Astrocyte of the hippocampus (primary cell): ENCODE results near the gene MAGEA11.
"Not testable (repeated sequence)": the region's sequence is repeated elsewhere in the genome, so short reads cannot be mapped to it uniquely, and the experiment has no call there.

Experiments used
- DNase-seq: peaks from one replicate; pipeline ENCODE4 v3.0.0; 2011; ENCODE audit warnings: low read depth, low spot score

The MAGEA11 gene

GRCh38 chrX:149711545-149712236, at the start of gene MAGEA11:
TSS of gene MAGEA11 (plus strand) at chrX:149712060. CDS start at chrX:149713160, 1,100 bp downstream.
- no peak for DNase-seq

- DNase-seq: not testable (repeated sequence)
Measured at GRCh38 chrX:149675088-149675487, 36.8 kb upstream of the MAGEA11 start.

GRCh38 chrX:149675554-149675953, 36.3 kb upstream of the MAGEA11 start:
- DNase-seq: not testable (repeated sequence)

GRCh38 chrX:149679164-149679678, 32.6 kb upstream of the MAGEA11 start:
- not testable (repeated sequence) for DNase-seq

- DNase-seq: no peak
Measured at GRCh38 chrX:149681182-149681581, 30.7 kb upstream of the MAGEA11 start.

- DNase-seq: no peak
Measured at GRCh38 chrX:149682031-149682430, 29.8 kb upstream of the MAGEA11 start.

- DNase-seq: no peak
Measured at GRCh38 chrX:149682956-149683947, 28.6 kb upstream of the MAGEA11 start.

GRCh38 chrX:149683966-149684730, 27.7 kb upstream of the MAGEA11 start:
- DNase-seq: no peak

GRCh38 chrX:149687991-149688390, 23.9 kb upstream of the MAGEA11 start:
- no peak for DNase-seq

GRCh38 chrX:149688552-149688951, 23.3 kb upstream of the MAGEA11 start:
- DNase-seq: no peak

- no peak for DNase-seq
Measured at GRCh38 chrX:149691794-149692193, 20.1 kb upstream of the MAGEA11 start.

- not testable (repeated sequence) for DNase-seq
Measured at GRCh38 chrX:149692686-149693272, 19.1 kb upstream of the MAGEA11 start.

- no peak for DNase-seq
Measured at GRCh38 chrX:149699761-149700160, 12.1 kb upstream of the MAGEA11 start.

GRCh38 chrX:149704664-149705063, 7.2 kb upstream of the MAGEA11 start:
- DNase-seq: no peak

- no peak for DNase-seq
Measured at GRCh38 chrX:149707147-149707901, 4.5 kb upstream of the MAGEA11 start.

- no peak for DNase-seq
Measured at GRCh38 chrX:149712831-149713230, 971 bp downstream of the MAGEA11 start.

- no peak for DNase-seq
Measured at GRCh38 chrX:149713279-149714050, 1.6 kb downstream of the MAGEA11 start.

- no peak for DNase-seq
Measured at GRCh38 chrX:149715468-149715867, 3.6 kb downstream of the MAGEA11 start.

- no peak for DNase-seq
Measured at GRCh38 chrX:149716632-149717031, 4.8 kb downstream of the MAGEA11 start.

GRCh38 chrX:149717803-149718202, 5.9 kb downstream of the MAGEA11 start:
- DNase-seq: no peak
